Muscle layer of colon (tissue), 2 donors: ENCODE results near the gene PPP2R2D.
"Not testable (repeated sequence)": the region's sequence is repeated elsewhere in the genome, so short reads cannot be mapped to it uniquely, and the experiment has no call there.

Experiments used
- H3K27ac ChIP-seq: one replicate; pipeline ENCODE4 v1.7.0; 2013; ENCODE audit warnings: low read depth, mild to moderate bottlenecking, low read length, moderate library complexity
- H3K27me3 ChIP-seq, 2 donors: one replicate each; pipeline ENCODE4 v1.7.0; 2013; ENCODE audit warnings: low read length in 2 of 2, mild to moderate bottlenecking in 2 of 2; ENCODE audit not compliant: insufficient read depth in 2 of 2, control insufficient read depth in 1 of 2
- H3K36me3 ChIP-seq: one replicate; pipeline ENCODE4 v1.7.0; 2013; ENCODE audit warnings: mild to moderate bottlenecking, low read length; ENCODE audit not compliant: insufficient read depth
- H3K4me1 ChIP-seq: one replicate; pipeline ENCODE4 v1.7.0; 2013; ENCODE audit warnings: mild to moderate bottlenecking, low read length; ENCODE audit not compliant: insufficient read depth
- H3K4me3 ChIP-seq, 2 donors: one replicate each; pipeline ENCODE4 v1.7.0; 2013; ENCODE audit warnings: low read length in 2 of 2, low read depth in 1 of 2, mild to moderate bottlenecking in 1 of 2, moderate library complexity in 1 of 2
- H3K9ac ChIP-seq: one replicate; pipeline ENCODE4 v1.7.0; 2013; ENCODE audit warnings: low read length
- H3K9me3 ChIP-seq: one replicate; pipeline ENCODE4 v1.7.0; 2013; ENCODE audit warnings: mild to moderate bottlenecking, low read length
- donor health status: abdominal sarcoma.
- donor health status: Adenocarcinoma of cecum.

Gene PPP2R2D

GRCh38 chr10:131912620-131913019 lies 11.8 kb downstream of the PPP2R2D start:
- H3K4me3 ChIP-seq, result no peak overlapping the region
- no peaks in the 10 kb centered on the region for H3K9me3 ChIP-seq
- no peak overlapping the region for H3K27ac ChIP-seq
- H3K36me3 ChIP-seq, result no peaks in the 10 kb centered on the region
- H3K9ac ChIP-seq, result no peak overlapping the region
- H3K4me1 ChIP-seq, result peaks cover 10% of the 10 kb centered on the region
- H3K27me3 ChIP-seq, result no peaks in the 10 kb centered on the region

- H3K27me3 ChIP-seq, result no peaks in the 10 kb centered on the region
- H3K4me1 ChIP-seq, result peaks cover 8% of the 10 kb centered on the region
- H3K4me3 ChIP-seq, result no peak overlapping the region
- H3K9ac ChIP-seq, result no peak overlapping the region
- no peak overlapping the region for H3K27ac ChIP-seq
- no peaks in the 10 kb centered on the region for H3K36me3 ChIP-seq
- no peaks in the 10 kb centered on the region for H3K9me3 ChIP-seq
Observed at GRCh38 chr10:131915484-131915883, 14.7 kb downstream of the PPP2R2D start.

- H3K9me3 ChIP-seq, result no peaks in the 10 kb centered on the region
- H3K9ac ChIP-seq, result no peak overlapping the region
Observed at GRCh38 chr10:131915990-131916766, 15.4 kb downstream of the PPP2R2D start.

GRCh38 chr10:131916767-131917160 lies 16.0 kb downstream of the PPP2R2D start:
- H3K36me3 ChIP-seq, result not testable (repeated sequence)

More at GRCh38 chr10:131915990-131916766, 15.4 kb downstream of the PPP2R2D start:
- H3K27me3 ChIP-seq, result no peaks in the 10 kb centered on the region
- H3K4me1 ChIP-seq, result peaks cover under 1% of the 10 kb centered on the region
- H3K36me3 ChIP-seq, result no peaks in the 10 kb centered on the region
- no peak overlapping the region for H3K4me3 ChIP-seq
- no peak overlapping the region for H3K27ac ChIP-seq

GRCh38 chr10:131917496-131917895 lies 16.7 kb downstream of the PPP2R2D start:
- not testable (repeated sequence) for H3K27ac ChIP-seq, H3K4me3 ChIP-seq, H3K9me3 ChIP-seq, H3K27me3 ChIP-seq, H3K36me3 ChIP-seq, H3K4me1 ChIP-seq, H3K9ac ChIP-seq

More at GRCh38 chr10:131916767-131917160, 16.0 kb downstream of the PPP2R2D start:
- H3K9me3 ChIP-seq, H3K4me1 ChIP-seq, H3K9ac ChIP-seq, H3K27ac ChIP-seq, H3K27me3 ChIP-seq, H3K4me3 ChIP-seq: not testable (repeated sequence)

- not testable (repeated sequence) for H3K9me3 ChIP-seq, H3K36me3 ChIP-seq, H3K27me3 ChIP-seq, H3K4me3 ChIP-seq, H3K27ac ChIP-seq, H3K4me1 ChIP-seq, H3K9ac ChIP-seq
Observed at GRCh38 chr10:131919461-131919860, 18.7 kb downstream of the PPP2R2D start.

GRCh38 chr10:131920151-131920550 lies 19.3 kb downstream of the PPP2R2D start:
- Histone ChIP-seq H3K9me3 (no peaks in the 10 kb centered on the region), H3K9ac (no peak overlapping the region), H3K27ac (no peak overlapping the region), H3K4me3 (no peak overlapping the region), H3K27me3 (no peaks in the 10 kb centered on the region), H3K4me1 (no peaks in the 10 kb centered on the region), H3K36me3 (no peaks in the 10 kb centered on the region)

- Histone ChIP-seq H3K9me3 (no peaks in the 10 kb centered on the region), H3K4me1 (no peaks in the 10 kb centered on the region), H3K36me3 (no peaks in the 10 kb centered on the region), H3K4me3 (no peak overlapping the region), H3K27me3 (no peaks in the 10 kb centered on the region), H3K27ac (no peak overlapping the region), H3K9ac (no peak overlapping the region)
Observed at GRCh38 chr10:131920693-131921092, 19.9 kb downstream of the PPP2R2D start.

- H3K9ac ChIP-seq, result no peak overlapping the region
- H3K4me1 ChIP-seq, result no peaks in the 10 kb centered on the region
- H3K9me3 ChIP-seq, result no peaks in the 10 kb centered on the region
- no peak overlapping the region for H3K27ac ChIP-seq
- H3K27me3 ChIP-seq, result no peaks in the 10 kb centered on the region
- H3K4me3 ChIP-seq, result no peak overlapping the region
- no peaks in the 10 kb centered on the region for H3K36me3 ChIP-seq
Observed at GRCh38 chr10:131921184-131921583, 20.4 kb downstream of the PPP2R2D start.

- Histone ChIP-seq H3K4me3 (no peak overlapping the region), H3K9me3 (no peaks in the 10 kb centered on the region), H3K27me3 (no peaks in the 10 kb centered on the region), H3K27ac (no peak overlapping the region), H3K9ac (no peak overlapping the region), H3K36me3 (no peaks in the 10 kb centered on the region), H3K4me1 (no peaks in the 10 kb centered on the region)
Observed at GRCh38 chr10:131923038-131923756, 22.4 kb downstream of the PPP2R2D start.

- Histone ChIP-seq H3K9me3 (no peaks in the 10 kb centered on the region), H3K4me3 (no peak overlapping the region), H3K9ac (no peak overlapping the region), H3K27me3 (no peaks in the 10 kb centered on the region), H3K27ac (no peak overlapping the region), H3K4me1 (no peaks in the 10 kb centered on the region), H3K36me3 (no peaks in the 10 kb centered on the region)
Observed at GRCh38 chr10:131925011-131925649, 24.3 kb downstream of the PPP2R2D start.
